ENCODE measurements around the gene NUDCD3.

Gene NUDCD3

GRCh38 chr7:44396931-44397545, 93.4 kb downstream of the NUDCD3 start:
- DNase-seq: no peak

GRCh38 chr7:44396496-44396895, 94.0 kb downstream of the NUDCD3 start:
- DNase-seq: no peak

- DNase-seq: no peak
These were observed 95.4 kb downstream of the NUDCD3 start for GRCh38 chr7:44395067-44395466.

- DNase-seq: no peak
These were observed 95.8 kb downstream of the NUDCD3 start for GRCh38 chr7:44394636-44395035.

GRCh38 chr7:44394112-44394447, 96.4 kb downstream of the NUDCD3 start:
- no peak for DNase-seq

GRCh38 chr7:44393238-44394111, 97.0 kb downstream of the NUDCD3 start:
- DNase-seq: no peak

GRCh38 chr7:44392618-44393010, 97.8 kb downstream of the NUDCD3 start:
- DNase-seq: no peak

GRCh38 chr7:44391746-44392617, 98.5 kb downstream of the NUDCD3 start:
- DNase-seq: no peak

- no peak for DNase-seq
These were observed 99.3 kb downstream of the NUDCD3 start for GRCh38 chr7:44391171-44391570.

- DNase-seq: no peak
These were observed 99.8 kb downstream of the NUDCD3 start for GRCh38 chr7:44390701-44391100.

GRCh38 chr7:44388089-44388970, 102.1 kb downstream of the NUDCD3 start:
- no peak for DNase-seq

GRCh38 chr7:44387389-44387788, 103.1 kb downstream of the NUDCD3 start:
- DNase-seq: no peak

- DNase-seq: no peak
These were observed 104.1 kb downstream of the NUDCD3 start for GRCh38 chr7:44386139-44386913.

- DNase-seq: no peak
These were observed 104.9 kb downstream of the NUDCD3 start for GRCh38 chr7:44385434-44386138.

- DNase-seq: no peak
These were observed 105.6 kb downstream of the NUDCD3 start for GRCh38 chr7:44384586-44385433.

- DNase-seq: no peak
These were observed 106.9 kb downstream of the NUDCD3 start for GRCh38 chr7:44383566-44383965.

- DNase-seq: no peak
These were observed 107.8 kb downstream of the NUDCD3 start for GRCh38 chr7:44382459-44383265.

GRCh38 chr7:44381494-44382220, 108.8 kb downstream of the NUDCD3 start:
- no peak for DNase-seq

Measured in central memory CD4-positive, alpha-beta T cell (primary cell).